Endothelial cell of umbilical vein (primary cell): ENCODE data around the gene SP3. TPM values are rescaled to one million over a fixed set of nuclear protein-coding genes. Genes with fewer than 3 reads are reported as not detected.

ENCODE experiments used
- BruUV-seq: library from RNA; stranded (reverse); fragments of 400-500 nt; replicated peaks from 2 replicates; lab custom pipeline; 2021; lab: Mats Ljungman, UMichigan
- CTCF ChIA-PET: fragments of 300-600, 350-600 bp; sonication (Branson Sonifier 250); formaldehyde crosslinking; loops from one replicate; lab custom pipeline; 2021; ENCODE audit warnings: antibody characterized with exemption, inconsistent platforms; lab: Charles Lee
- POLR2A ChIA-PET: fragments of 300-600, 350-600 bp; sonication (Branson Sonifier 250); formaldehyde crosslinking; loops from one replicate; lab custom pipeline; 2021; ENCODE audit warnings: antibody characterized with exemption, inconsistent platforms; lab: Charles Lee
- DNase-seq: peaks from one replicate; pipeline ENCODE4 v3.0.0-alpha.2; 2011; ENCODE audit warnings: low read depth, low spot score
- FAIRE-seq: peaks from 2 replicates; lab custom pipeline; 2011; peaks lifted over from hg19 to GRCh38; lab: Jason Lieb, UNC
- H2AFZ ChIP-seq: 2 replicates; pipeline ENCODE4 v1.6.0; 2012; ENCODE audit warnings: low read depth, low read length, control low read depth, inconsistent platforms
- H3K27ac ChIP-seq: 2 replicates; pipeline ENCODE4 v1.5.1; 2011; ENCODE audit warnings: low read depth, mild to moderate bottlenecking, control low read depth, low read length, moderate library complexity; ENCODE audit not compliant: insufficient read depth
- H3K27me3 ChIP-seq, 2 experiments: 2 replicates each; pipeline versions ENCODE4 v1.6.0 to v1.6.1; 2011; ENCODE audit warnings: low read length in 2 of 2, mixed read lengths in 1 of 2; ENCODE audit not compliant: control insufficient read depth in 2 of 2, insufficient read depth in 2 of 2
- H3K36me3 ChIP-seq, 2 experiments: 2 replicates in 1 of 2; 3 replicates in 1 of 2; pipeline ENCODE4 v1.5.1; 2011; ENCODE audit warnings: low read length in 2 of 2, mild to moderate bottlenecking in 1 of 2, moderate library complexity in 1 of 2; ENCODE audit not compliant: control insufficient read depth in 2 of 2, insufficient read depth in 2 of 2; ENCODE audit errors: extremely low read depth in 1 of 2
- H3K4me1 ChIP-seq: 3 replicates; pipeline ENCODE4 v1.5.1; 2011; ENCODE audit warnings: mild to moderate bottlenecking, low read length; ENCODE audit not compliant: control insufficient read depth, insufficient read depth; ENCODE audit errors: extremely low read depth
- H3K4me2 ChIP-seq: 2 replicates; pipeline ENCODE4 v1.6.1; 2011; ENCODE audit warnings: low read length, control low read depth, mixed read lengths; ENCODE audit not compliant: insufficient read depth
- H3K4me3 ChIP-seq, 3 experiments: fragments of 200-600 bp in 1 of 3; sonication (generic), shearing (Covaris generic) in 1 of 3; replicated peaks in 1 of 3; 2 replicates each; pipeline ENCODE4 v1.5.1; 2011 to 2016; ENCODE audit warnings: control low read depth in 3 of 3, low read length in 3 of 3, mild to moderate bottlenecking in 2 of 3, inconsistent platforms in 1 of 3, low read depth in 1 of 3, moderate library complexity in 1 of 3; ENCODE audit not compliant: insufficient read depth in 1 of 3
- H3K79me2 ChIP-seq: 2 replicates; pipeline ENCODE4 v1.6.0; 2012; ENCODE audit warnings: low read length, inconsistent platforms; ENCODE audit not compliant: control insufficient read depth, insufficient read depth
- H3K9ac ChIP-seq: replicated peaks from 2 replicates; pipeline ENCODE3; 2011; ENCODE audit warnings: low read length, control low read depth; ENCODE audit not compliant: insufficient read depth; ENCODE audit errors: extremely low read depth
- H3K9me1 ChIP-seq: replicated peaks from 3 replicates; pipeline ENCODE4 v1.6.0; 2011; ENCODE audit warnings: mild to moderate bottlenecking, low read length; ENCODE audit not compliant: control insufficient read depth, insufficient read depth; ENCODE audit errors: extremely low read depth
- H3K9me3 ChIP-seq: replicated peaks from 2 replicates; pipeline ENCODE4 v1.5.1; 2012; ENCODE audit warnings: low read length, inconsistent platforms; ENCODE audit not compliant: control insufficient read depth, insufficient read depth
- H4K20me1 ChIP-seq: replicated peaks from 2 replicates; pipeline ENCODE3; 2011; ENCODE audit warnings: mild to moderate bottlenecking, low read length; ENCODE audit not compliant: control insufficient read depth, insufficient read depth; ENCODE audit errors: extremely low read depth
- EZH2 ChIP-seq: IDR thresholded peaks from 2 replicates; pipeline ENCODE4 v1.6.1; 2012; ENCODE audit warnings: borderline replicate concordance, low read depth, mild to moderate bottlenecking, moderate library complexity, low read length, inconsistent platforms; ENCODE audit not compliant: severe bottlenecking
- FOS ChIP-seq: IDR thresholded peaks from 2 replicates; pipeline ENCODE4 v1.6.1; 2011; ENCODE audit warnings: mild to moderate bottlenecking, low read length, moderate library complexity, borderline replicate concordance; ENCODE audit not compliant: insufficient read depth
- GATA2 ChIP-seq: IDR thresholded peaks from 2 replicates; pipeline ENCODE4 v1.7.0; 2011; ENCODE audit warnings: low read depth, mild to moderate bottlenecking, moderate library complexity, mixed read lengths, low read length; ENCODE audit not compliant: insufficient read length, insufficient read depth
- JUN ChIP-seq: IDR thresholded peaks from 2 replicates; pipeline ENCODE4 v1.6.1; 2011; ENCODE audit warnings: borderline replicate concordance, low read depth; ENCODE audit not compliant: insufficient read length, insufficient read depth
- MYC ChIP-seq: IDR thresholded peaks from one replicate; pipeline ENCODE4 v1.6.1; 2011; ENCODE audit warnings: mild to moderate bottlenecking, low read depth, low read length
- POLR2A ChIP-seq: IDR thresholded peaks from 2 replicates; pipeline ENCODE4 v1.6.1; 2012; ENCODE audit warnings: low read depth, mild to moderate bottlenecking, control low read depth, low read length
- POLR2AphosphoS5 ChIP-seq: IDR thresholded peaks from 2 replicates; pipeline ENCODE4 v1.6.1; 2012; ENCODE audit warnings: low read depth, mild to moderate bottlenecking, control low read depth, low read length, moderate library complexity; ENCODE audit not compliant: insufficient read depth
- dilution Hi-C: fragments of 300-500 bp; cut with MboI; formaldehyde crosslinking; loops from one replicate; pipeline ENCODE4 v1.15.0; 2019; ENCODE audit warnings: low sequenced_read_pairs; ENCODE audit not compliant: extremely low pct_ligation_motif_present
- intact Hi-C: fragments of 100-400 bp; cut with micrococcal nuclease; formaldehyde crosslinking; loops from one replicate; pipeline ENCODE4 v1.10.0; 2022
- polyA plus RNA-seq, 4 experiments: library from polyadenylated mRNA; depleted of rRNA in 3 of 4; stranded (reverse) in 3 of 4; unstranded in 1 of 4; fragments of >200 nt; gene quantifications; 2 replicates each; pipeline versions ENCODE4 v1.2.1 to v1.2.3, GENCODE V29; 2011 to 2012; ENCODE audit warnings: missing spikeins in 1 of 4
- total RNA-seq: library from RNA; stranded (reverse); gene quantifications from 2 replicates; pipeline ENCODE4 v1.2.3, GENCODE V29; 2021
- TF ChIP-seq, protein P1 (sequence below), 2 donors: IDR thresholded peaks; 1 replicate in 1 of 2; 2 replicates in 1 of 2; pipeline ENCODE4 v1.5.1; 2011; ENCODE audit warnings: low read length in 2 of 2, mild to moderate bottlenecking in 2 of 2, moderate library complexity in 2 of 2, control low read depth in 1 of 2, inconsistent platforms in 1 of 2, low read depth in 1 of 2; ENCODE audit not compliant: insufficient read depth in 1 of 2; ENCODE audit errors: extremely low read depth in 1 of 2
- TF ChIP-seq, protein P2 (sequence below): IDR thresholded peaks from 2 replicates; pipeline ENCODE4 v1.6.1; 2011; ENCODE audit not compliant: insufficient read depth, insufficient read length

The SP3 gene
- total and polyA plus RNA-seq, 2 donors (not counting 3 experiments of a cell fraction or from before 2014, with no cell fraction given) = 23.9 to 59.0 TPM

DNA sequence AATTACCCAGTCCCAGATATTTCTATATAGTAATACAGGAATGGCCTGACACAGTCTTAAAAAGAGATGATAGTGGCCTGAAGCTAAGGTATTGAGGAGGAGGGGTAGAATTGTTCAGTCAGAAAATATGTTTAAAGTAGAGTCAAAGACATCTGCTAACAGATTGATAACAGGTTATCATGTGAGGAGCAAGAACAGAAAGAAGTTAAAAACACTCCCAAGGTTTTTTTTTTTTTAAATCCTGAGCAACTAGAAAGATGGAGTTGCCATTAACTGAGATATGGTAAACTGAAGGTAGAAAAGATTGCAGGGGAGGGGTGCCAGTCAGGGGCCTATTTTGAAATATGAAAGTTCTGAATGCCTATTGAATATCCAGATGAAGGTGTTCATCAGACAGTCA is 43.1 kb downstream of the SP3 start:
- BruUV-seq = no TSS peak
- H3K36me3 ChIP-seq = peaks cover 0 to 3% of the 10 kb centered on the region in 2 experiments

More for the DNA sequence above, 43.1 kb downstream of the SP3 start:
- Histone ChIP-seq H4K20me1 (peaks cover 11% of the 10 kb centered on the region), H3K9me1 (no peaks in the 10 kb centered on the region), H3K9me3 (no peaks in the 10 kb centered on the region), H3K4me3 (no peak overlapping the region), H3K27ac (no peak overlapping the region), H3K4me1 (no peaks in the 10 kb centered on the region), H3K27me3 (no peaks in the 10 kb centered on the region), H3K79me2 (peaks cover 93% of the 10 kb centered on the region), H2AFZ (no peak overlapping the region), H3K4me2 (no peak overlapping the region), H3K9ac (no peak overlapping the region)
- FAIRE-seq = no peak
- dilution Hi-C loops = no loop called here
- CTCF ChIA-PET = no interaction called here
- DNase-seq = no peak
- TF ChIP-seq MYC = no peak
- TF ChIP-seq POLR2AphosphoS5 = no peak
- TF ChIP-seq, protein P1, sequence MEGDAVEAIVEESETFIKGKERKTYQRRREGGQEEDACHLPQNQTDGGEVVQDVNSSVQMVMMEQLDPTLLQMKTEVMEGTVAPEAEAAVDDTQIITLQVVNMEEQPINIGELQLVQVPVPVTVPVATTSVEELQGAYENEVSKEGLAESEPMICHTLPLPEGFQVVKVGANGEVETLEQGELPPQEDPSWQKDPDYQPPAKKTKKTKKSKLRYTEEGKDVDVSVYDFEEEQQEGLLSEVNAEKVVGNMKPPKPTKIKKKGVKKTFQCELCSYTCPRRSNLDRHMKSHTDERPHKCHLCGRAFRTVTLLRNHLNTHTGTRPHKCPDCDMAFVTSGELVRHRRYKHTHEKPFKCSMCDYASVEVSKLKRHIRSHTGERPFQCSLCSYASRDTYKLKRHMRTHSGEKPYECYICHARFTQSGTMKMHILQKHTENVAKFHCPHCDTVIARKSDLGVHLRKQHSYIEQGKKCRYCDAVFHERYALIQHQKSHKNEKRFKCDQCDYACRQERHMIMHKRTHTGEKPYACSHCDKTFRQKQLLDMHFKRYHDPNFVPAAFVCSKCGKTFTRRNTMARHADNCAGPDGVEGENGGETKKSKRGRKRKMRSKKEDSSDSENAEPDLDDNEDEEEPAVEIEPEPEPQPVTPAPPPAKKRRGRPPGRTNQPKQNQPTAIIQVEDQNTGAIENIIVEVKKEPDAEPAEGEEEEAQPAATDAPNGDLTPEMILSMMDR (IDR thresholded peaks at IDR 0.05; ENCODE audit: extremely low read depth in 1 of 2, insufficient read depth in 1 of 2, low read depth in 1 of 2, low read length in 2 of 2) = no peak
- TF ChIP-seq FOS = no peak
- no peak for TF ChIP-seq EZH2
- no peak for TF ChIP-seq GATA2
- no peak for TF ChIP-seq JUN
- no peak for TF ChIP-seq POLR2A
- TF ChIP-seq, protein P2, sequence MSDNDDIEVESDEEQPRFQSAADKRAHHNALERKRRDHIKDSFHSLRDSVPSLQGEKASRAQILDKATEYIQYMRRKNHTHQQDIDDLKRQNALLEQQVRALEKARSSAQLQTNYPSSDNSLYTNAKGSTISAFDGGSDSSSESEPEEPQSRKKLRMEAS = no peak
- intact Hi-C loops = no loop called here
- POLR2A ChIA-PET = no interaction called here
